HFFc6 (cell line): ENCODE data around the gene MRPL1. TPM values are rescaled to one million over a fixed set of nuclear protein-coding genes. Genes with fewer than 3 reads are reported as not detected.

Experiments
- DNase-seq: peaks from one replicate; pipeline ENCODE4 v3.0.0-alpha.2; 2018
- H3K27ac Mint-ChIP-seq: 2 replicates; pipeline ENCODE4 v1.8.0; 2020; ENCODE audit warnings: mild to moderate bottlenecking, mixed read lengths
- H3K27me3 Mint-ChIP-seq: 2 replicates; pipeline ENCODE4 v1.8.0; 2021; ENCODE audit warnings: mild to moderate bottlenecking, moderate library complexity, mixed read lengths; ENCODE audit not compliant: insufficient read depth
- H3K36me3 Mint-ChIP-seq: 2 replicates; pipeline ENCODE4 v1.8.0; 2021; ENCODE audit warnings: low read depth, mixed read lengths
- H3K4me1 Mint-ChIP-seq: 2 replicates; pipeline ENCODE4 v1.8.0; 2020; ENCODE audit warnings: low read depth, mixed read lengths
- H3K4me3 Mint-ChIP-seq: 2 replicates; pipeline ENCODE4 v1.8.0; 2020; ENCODE audit warnings: mild to moderate bottlenecking, moderate library complexity, mixed read lengths
- H3K9me3 Mint-ChIP-seq: 2 replicates; pipeline ENCODE4 v1.8.0; 2020; ENCODE audit warnings: mild to moderate bottlenecking, mixed read lengths
- total RNA-seq, 6 experiments: library from RNA; stranded (reverse); fragmentation: NEBNext Ultra II Directional; extraction: Animal tissue kit (Norgen Biotek cat#: 25700); gene quantifications; 2 replicates in 1 of 6; 3 replicates in 5 of 6; pipeline ENCODE4 v1.2.3, GENCODE V29; 2021
- TF ChIP-seq, protein P1 (sequence below): fragments of 200-600 bp; sonication (generic); IDR thresholded peaks from 2 replicates; pipeline ENCODE4 v1.5.0; 2021; ENCODE audit warnings: antibody characterized with exemption, mild to moderate bottlenecking

Gene MRPL1
- total RNA-seq, 6 experiments from 2014 or later: 29.2 to 48.8 (median 45.1) TPM

DNA sequence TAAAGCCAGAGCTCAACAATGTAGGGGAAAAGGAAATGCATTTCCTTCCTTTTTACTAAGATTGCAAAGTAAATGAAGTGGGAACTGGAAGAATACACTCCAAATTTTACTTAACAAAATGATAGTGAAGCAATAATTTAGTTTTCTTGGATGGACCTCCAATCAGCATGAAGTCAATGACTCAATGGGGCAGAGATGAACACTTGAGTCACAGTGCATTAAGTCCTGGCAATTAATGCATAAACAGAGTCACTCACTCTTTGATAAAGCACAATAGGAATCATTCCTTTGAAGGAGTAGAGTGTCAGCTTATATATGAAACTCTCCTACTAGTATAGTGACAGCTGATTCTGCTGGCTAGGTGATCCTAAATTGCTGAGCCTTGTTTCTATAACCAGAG lies 127.8 kb downstream of the MRPL1 start:
- Mint-ChIP-seq H3K9me3 (no peaks in the 10 kb centered on the region), H3K27ac (no peak overlapping the region), H3K27me3 (peaks cover 7% of the 10 kb centered on the region), H3K4me1 (peaks cover 6% of the 10 kb centered on the region; the same call in 1 of the 2 replicates), H3K36me3 (no peaks in the 10 kb centered on the region), H3K4me3 (no peak overlapping the region)
- DNase-seq: no peak
- TF ChIP-seq, protein P1, sequence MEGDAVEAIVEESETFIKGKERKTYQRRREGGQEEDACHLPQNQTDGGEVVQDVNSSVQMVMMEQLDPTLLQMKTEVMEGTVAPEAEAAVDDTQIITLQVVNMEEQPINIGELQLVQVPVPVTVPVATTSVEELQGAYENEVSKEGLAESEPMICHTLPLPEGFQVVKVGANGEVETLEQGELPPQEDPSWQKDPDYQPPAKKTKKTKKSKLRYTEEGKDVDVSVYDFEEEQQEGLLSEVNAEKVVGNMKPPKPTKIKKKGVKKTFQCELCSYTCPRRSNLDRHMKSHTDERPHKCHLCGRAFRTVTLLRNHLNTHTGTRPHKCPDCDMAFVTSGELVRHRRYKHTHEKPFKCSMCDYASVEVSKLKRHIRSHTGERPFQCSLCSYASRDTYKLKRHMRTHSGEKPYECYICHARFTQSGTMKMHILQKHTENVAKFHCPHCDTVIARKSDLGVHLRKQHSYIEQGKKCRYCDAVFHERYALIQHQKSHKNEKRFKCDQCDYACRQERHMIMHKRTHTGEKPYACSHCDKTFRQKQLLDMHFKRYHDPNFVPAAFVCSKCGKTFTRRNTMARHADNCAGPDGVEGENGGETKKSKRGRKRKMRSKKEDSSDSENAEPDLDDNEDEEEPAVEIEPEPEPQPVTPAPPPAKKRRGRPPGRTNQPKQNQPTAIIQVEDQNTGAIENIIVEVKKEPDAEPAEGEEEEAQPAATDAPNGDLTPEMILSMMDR: no peak

DNA sequence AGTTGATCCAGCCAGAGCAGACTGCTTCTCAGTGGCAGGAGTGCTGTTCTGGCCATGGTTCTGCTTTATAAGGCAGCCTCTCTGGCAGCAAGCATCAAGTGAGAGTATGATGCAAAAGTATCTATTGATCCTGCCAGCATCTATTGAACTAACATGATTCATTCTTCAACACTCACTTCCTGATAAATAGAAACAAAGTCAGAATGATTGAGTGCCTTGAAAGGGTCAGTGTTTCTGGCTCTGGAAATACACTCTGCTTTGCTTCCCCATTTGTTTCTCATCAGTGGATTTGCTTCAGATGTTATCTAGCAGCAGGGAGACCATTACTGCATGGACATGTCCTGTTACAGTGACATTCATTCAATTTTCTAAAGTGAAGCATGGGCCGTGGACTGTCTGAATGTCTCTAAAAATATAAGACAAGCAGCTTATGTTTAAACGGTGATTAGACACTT lies 128.3 kb downstream of the MRPL1 start:
- DNase-seq: no peak
- Mint-ChIP-seq H3K4me1 (peaks cover 6% of the 10 kb centered on the region; the same call in 1 of the 2 replicates), H3K9me3 (no peaks in the 10 kb centered on the region), H3K4me3 (no peak overlapping the region), H3K27me3 (peaks cover 7% of the 10 kb centered on the region), H3K27ac (no peak overlapping the region), H3K36me3 (no peaks in the 10 kb centered on the region)
- TF ChIP-seq, protein P1: no peak

DNA sequence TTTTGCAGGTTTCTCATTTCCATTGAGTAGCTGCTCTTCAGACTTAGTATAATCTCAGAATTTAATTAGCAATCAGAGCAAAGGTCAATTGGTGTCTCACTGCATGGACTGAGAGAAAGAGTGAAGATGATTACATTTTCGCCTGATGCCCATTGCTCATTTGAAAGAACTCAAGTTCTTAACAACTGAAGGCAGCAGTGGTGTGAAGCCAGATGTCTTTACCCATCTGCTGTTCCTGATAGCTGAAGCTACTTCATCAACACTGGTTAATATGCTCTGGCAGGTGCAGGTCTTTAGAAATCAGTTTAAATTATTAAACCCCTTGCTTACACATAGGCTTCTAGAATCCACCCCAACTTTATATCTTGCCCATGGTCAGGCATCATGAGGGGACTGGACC lies 130.0 kb downstream of the MRPL1 start:
- Mint-ChIP-seq H3K36me3 (no peaks in the 10 kb centered on the region), H3K27me3 (peaks cover 9% of the 10 kb centered on the region), H3K27ac (no peak overlapping the region), H3K4me3 (no peak overlapping the region), H3K4me1 (peaks cover 6% of the 10 kb centered on the region; the same call in 1 of the 2 replicates), H3K9me3 (no peaks in the 10 kb centered on the region)
- DNase-seq: no peak
- TF ChIP-seq, protein P1: no peak

DNA sequence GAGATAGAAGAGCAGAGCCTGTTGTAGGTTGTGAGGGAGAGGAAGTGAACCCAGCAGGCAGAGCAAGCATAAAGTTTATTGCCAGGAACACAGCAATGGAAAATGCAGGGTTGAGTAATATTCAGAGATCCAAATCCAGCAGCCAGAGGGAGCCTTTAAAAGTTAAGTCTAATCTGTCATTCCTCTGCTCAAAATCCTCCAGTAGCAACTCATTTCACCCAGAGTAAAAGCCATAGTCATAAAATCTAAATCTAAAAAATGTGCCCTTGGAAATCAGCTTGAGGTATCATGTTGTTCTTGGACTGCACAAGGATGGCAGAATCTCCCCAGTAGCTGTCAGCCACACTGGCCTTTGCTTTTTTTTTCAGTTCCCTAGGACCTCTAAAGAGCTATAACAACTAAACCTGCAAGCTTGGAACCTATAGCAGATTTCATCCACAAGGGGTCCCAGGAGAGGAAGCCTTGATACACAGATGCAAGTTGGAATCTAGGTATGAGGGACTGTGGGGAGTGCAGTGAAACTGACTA lies 131.6 kb downstream of the MRPL1 start:
- H3K36me3 Mint-ChIP-seq: no peaks in the 10 kb centered on the region
- no peak overlapping the region for H3K27ac Mint-ChIP-seq
- H3K4me1 Mint-ChIP-seq: peaks cover 6% of the 10 kb centered on the region; the same call in 1 of the 2 replicates
- TF ChIP-seq, protein P1: peak; percentile 80
- peak; percentile 77 for DNase-seq
- no peak overlapping the region for H3K4me3 Mint-ChIP-seq
- H3K9me3 Mint-ChIP-seq: no peaks in the 10 kb centered on the region
- peaks cover 7% of the 10 kb centered on the region for H3K27me3 Mint-ChIP-seq

DNA sequence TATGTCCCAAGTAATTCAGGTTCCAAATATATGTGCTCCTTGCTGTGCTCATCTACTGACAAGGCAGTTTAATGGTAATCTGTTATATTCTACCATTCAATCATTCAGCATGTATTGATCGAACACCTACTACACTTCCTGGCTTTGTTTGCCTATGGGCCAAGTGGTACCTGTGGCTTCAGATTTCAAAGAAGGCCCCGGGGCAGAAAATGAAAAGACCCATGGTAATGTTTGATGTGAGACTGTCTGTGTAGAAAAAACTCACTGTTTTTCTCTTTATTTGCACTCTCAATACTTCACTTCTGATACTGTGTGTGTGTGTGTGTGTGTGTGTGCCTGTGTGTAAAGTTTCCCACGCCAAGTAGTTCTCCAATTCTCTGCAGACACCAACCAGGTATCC lies 133.4 kb downstream of the MRPL1 start:
- Mint-ChIP-seq H3K27me3 (peaks cover 5% of the 10 kb centered on the region), H3K4me1 (peaks cover 6% of the 10 kb centered on the region; the same call in 1 of the 2 replicates), H3K36me3 (no peaks in the 10 kb centered on the region), H3K9me3 (no peaks in the 10 kb centered on the region), H3K27ac (no peak overlapping the region), H3K4me3 (no peak overlapping the region)
- TF ChIP-seq, protein P1: no peak
- DNase-seq: no peak
